HG03354 (cell line): ENCODE data around the gene GLYR1.
A peak's percentile ranks its signal among the peaks of the same experiment; 100 is the strongest.

Experiments
- ATAC-seq: cut with Tn5 transposase; IDR thresholded peaks from one replicate; pipeline ENCODE4 v1.9.1; 2021; ENCODE audit warnings: mild to moderate bottlenecking; ENCODE audit not compliant: unreplicated experiment, poor library complexity, severe bottlenecking

GLYR1 gene

DNA sequence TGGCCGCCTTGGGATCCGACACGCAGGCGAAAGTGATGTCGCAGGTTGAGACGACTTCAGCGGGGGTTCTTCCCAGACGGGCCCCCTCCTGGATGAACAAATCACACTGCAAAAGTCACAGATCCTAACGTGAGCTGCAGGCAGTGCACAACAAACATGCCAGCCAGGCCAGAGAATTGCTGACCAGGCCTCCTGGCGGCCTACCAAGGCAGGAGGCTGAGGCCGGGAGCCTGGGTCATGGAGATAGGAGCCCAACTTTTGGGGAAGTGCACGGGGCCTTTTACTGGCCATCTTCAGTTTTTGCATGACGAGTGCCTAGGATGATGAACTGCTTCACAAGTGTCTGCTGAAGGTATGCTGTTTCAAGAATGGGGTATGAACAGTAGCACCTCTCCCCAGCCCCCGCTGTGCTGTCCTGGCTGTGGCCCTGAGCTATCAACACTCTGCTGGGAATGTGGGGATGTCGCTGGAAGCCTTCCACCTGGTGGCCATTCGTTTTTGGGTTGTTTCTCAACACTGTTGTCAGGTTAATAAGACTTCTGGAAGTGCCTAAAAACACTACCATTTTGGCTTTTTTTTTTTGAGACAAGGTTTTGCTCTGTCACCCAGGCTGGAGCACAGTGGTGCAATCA is 32.4 kb downstream of the GLYR1 start:
- no peak for ATAC-seq

DNA sequence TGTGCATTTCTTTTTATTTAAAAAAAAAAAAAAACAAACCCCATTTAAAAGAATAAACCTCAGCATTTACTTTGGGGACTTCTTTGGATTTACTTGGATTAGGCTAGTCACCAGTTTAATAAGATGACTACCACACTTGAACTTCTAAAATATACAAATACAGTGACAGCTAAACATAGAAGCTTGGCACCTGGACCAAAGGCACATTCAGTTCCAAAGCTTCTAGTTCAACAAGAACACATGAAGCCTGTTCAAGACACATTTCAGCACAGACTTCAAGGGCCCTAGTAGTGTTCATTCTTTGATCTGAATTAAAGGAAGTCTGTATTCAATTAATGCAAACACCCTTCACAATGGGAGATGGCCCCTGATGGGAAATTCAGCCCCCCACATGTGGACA is 33.0 kb downstream of the GLYR1 start:
- no peak for ATAC-seq

DNA sequence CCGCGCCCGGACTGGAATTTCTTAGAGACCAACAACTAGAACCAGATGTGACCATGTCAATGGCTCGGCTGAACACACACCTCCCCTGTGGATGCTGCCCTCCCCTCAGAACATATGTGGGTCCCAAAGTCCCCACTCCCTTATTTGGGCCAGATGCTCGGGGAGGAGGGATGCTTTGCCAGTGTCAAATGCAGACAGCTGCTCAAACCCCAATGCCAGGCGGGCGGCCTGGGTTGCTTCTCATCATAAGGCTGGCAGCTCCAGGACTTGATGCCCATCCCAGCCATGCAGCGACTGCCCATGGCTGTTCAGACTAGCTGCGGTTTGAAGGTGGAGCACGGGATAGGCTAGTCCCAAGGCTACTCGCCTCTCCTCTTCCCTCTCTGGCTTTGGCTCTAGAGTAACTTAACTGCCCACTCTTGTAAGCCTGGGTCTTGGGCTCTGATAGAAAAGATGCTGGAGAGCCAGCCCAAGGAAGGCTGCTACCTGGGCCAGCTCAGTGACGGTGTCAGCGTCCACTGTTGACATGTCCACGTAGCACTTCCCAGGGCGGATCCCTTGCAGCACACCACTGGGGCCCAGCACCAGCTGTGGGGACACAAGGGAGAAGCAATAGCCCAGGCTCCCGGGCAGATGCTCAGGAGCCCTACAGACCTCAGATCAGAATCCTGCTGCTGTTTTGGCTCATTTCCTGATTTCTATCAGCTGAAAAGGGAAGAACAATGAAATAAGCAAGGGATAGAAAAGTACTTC is 33.7 kb downstream of the GLYR1 start:
- ATAC-seq = no peak

DNA sequence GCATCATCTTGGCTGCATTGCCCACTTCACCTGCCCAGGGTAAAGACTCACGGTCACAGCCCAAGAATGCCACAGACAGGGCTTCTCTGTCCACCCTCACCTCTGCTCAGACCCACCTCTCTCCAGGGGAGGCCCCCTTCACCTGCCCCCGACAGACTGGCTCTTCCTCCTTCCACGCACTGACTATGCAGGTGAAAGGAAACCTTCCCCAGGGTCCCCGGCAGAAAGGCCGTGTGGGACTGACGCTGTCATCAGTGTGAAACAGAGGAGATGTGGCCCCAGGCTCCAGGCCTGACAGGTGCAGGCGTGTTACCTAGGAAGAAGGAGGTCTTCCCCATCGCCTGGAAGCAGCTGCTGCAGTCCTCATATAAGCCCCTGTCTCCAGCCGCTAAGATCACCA is 35.3 kb downstream of the GLYR1 start:
- no peak for ATAC-seq

DNA sequence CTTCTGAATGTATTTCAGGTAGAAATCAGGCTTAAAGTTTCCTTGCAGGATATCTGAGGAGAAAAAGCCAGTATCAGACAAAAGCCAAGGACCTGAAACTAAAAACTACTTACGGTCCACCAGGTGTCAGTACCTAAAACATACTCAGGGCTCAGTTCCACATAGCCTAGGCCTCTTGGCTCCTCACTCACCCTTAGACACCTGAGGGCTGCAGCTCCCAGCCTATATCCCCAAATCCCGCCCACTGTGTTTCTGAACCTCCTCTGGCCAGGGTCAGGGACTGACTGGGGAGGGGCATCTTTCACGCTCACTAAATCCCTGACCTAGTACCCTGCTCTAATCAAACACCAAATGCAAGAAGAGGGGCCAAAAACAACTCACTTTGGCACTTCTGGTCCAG is 35.8 kb downstream of the GLYR1 start:
- ATAC-seq = no peak

- ATAC-seq = no peak
Measured at GRCh38 chr16:4806280-4806679, 40.8 kb downstream of the GLYR1 start.

- no peak for ATAC-seq
Measured at GRCh38 chr16:4805231-4805630, 41.9 kb downstream of the GLYR1 start.

GRCh38 chr16:4803898-4804762 is 43.0 kb downstream of the GLYR1 start:
- ATAC-seq = no peak

GRCh38 chr16:4803401-4803844 is 43.7 kb downstream of the GLYR1 start:
- ATAC-seq = no peak

- ATAC-seq = peak; percentile 93
Measured at GRCh38 chr16:4802659-4803287, 44.3 kb downstream of the GLYR1 start.

- peak; percentile 60 for ATAC-seq
Measured at GRCh38 chr16:4801962-4802658, 45.0 kb downstream of the GLYR1 start, which contains the start of gene ROGDI. Gene ROGDI, minus strand, starts transcription at chr16:4802633. Its CDS starts 62 bp downstream, at chr16:4802571.

- no peak for ATAC-seq
Measured at GRCh38 chr16:4801051-4801961, 45.8 kb downstream of the GLYR1 start.

- ATAC-seq = no peak
Measured at GRCh38 chr16:4800290-4801041, 46.6 kb downstream of the GLYR1 start.

DNA sequence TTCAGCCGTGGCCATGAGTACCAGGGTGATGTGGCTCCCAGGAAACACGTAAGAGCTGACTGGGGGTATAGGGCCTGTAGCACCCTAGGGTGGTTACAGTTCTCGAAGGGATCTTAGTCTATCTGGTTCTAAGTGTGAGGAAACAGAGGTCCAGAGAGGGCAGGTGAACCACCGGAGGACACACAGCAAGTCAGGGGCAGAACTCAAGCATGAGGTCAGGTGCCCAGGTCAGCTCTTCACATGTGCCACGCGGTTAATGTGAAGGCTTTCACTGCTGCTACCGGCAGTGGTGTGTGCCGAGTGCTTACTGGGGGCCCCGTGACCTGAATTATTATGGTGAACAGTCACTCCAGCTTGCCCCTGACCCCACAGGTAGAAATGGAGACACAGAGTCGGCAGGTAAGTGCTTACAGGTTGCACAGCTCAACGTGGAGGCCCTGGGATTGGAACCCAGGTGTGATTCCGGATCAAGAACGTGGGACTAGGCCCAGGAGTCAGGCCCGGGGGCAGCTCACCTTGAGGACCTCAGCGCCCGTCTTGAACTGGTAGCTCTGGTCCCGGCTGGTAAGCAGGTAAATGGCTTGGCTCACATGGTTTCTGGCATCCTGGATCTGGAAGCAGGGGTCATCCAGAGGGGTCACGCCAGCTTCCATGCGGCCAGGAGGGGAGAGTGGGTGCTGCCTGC is 47.8 kb downstream of the GLYR1 start:
- ATAC-seq = no peak

GRCh38 chr16:4798456-4798855 is 48.6 kb downstream of the GLYR1 start:
- no peak for ATAC-seq

- no peak for ATAC-seq
Measured at GRCh38 chr16:4797805-4798252, 49.3 kb downstream of the GLYR1 start.
